ENCODE measurements around the gene ASXL2.
"Not testable (repeated sequence)": the region's sequence is repeated elsewhere in the genome, so short reads cannot be mapped to it uniquely, and the experiment has no call there.

ASXL2 gene

DNA sequence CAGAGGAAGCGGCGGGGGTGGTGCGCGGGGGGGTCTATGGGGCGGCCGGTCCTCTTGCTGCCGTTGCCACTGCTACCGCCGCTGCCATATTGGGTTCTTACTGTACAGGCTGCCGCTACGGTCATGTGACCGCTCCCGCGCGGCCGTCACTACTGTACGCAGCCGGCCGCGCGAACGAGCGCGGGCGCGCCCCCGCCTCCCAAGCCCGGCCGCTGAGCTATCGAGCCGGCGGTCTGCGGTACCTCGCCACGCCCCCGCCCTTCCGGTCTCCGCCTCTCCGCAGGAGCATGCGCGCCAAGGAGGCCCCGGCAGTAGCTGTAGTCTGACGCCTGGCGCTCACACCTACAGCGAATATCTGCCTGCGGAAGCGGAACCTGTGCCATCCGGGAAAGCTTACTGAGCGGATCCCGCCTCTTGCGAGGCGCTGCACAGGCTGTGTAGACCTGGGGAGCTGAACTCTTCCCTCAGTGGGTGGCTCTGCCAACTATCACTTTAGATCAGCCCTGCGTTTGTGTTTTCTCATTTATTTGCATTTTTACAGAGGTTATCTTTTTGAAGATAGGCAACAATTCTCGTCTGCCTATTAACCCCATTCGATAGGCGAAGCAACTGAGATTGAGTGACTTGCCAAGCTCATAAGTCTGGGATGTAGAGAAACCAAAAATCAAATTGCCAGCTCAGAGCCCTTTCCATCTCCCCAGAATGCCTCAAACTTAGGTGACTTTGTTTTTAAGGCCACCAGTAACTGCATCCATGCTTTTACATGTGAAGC lies at the start of gene ASXL2:
ASXL2 (minus strand) TSS at position 127 of the 772 bp plus-strand sequence. CDS start 265 bp downstream, outside the sequence.
- peak; percentile 97 for DNase-seq

DNA sequence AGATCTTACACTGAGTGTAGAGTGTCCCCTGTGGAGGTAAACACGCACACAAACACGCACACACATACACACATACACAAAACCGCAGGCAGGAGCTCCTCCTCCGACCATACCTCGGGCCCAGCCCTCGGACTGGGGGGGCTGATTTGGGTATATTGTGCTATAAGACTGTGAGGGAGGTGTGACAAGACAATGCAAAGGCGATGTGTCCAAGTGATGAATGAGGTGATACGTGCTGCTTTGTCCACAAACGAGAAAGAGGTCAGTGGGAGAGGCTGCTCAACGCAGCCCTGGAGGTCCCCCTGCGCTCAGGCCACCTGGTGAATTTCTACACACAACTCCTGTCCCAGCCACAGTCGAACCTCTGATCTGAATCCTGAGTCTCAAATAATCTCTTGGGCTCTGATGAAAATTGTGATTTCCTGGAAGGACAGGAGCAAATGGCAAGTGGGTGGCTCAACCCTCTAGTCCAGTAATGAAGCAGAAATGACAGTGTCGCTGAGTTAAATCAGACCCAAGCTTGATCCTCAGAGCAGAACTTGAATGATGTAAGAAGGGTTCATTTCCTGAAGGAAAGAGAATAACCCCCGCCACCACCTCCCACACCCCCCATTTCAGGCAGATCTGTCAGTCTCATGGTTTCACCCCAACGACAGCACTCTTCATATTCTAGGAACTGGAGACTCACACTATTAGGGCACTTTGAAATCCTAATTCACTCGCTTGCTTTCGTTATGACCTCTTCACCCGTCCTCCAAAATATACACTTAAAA lies 48.9 kb upstream of the ASXL2 start:
- peak; percentile 29 for DNase-seq

DNA sequence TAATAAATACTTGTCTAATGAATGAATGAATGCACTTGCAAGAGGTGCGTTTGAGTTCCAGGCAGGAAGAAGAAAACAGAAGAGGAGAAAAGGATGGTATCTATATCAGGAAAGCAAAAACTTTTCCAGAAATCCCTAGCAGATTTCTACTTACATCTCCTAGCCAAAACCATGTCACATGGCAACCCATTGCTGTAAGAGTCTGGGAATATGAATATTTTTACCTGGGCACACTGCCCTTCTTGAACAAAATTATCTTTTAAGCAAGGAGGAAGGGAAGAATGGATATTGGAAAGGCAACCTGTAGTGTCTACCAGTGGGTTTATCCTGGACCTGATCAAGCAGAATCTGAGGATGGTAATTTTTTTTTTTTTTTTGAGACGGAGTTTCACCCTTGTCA lies 44.2 kb upstream of the ASXL2 start:
- no peak for DNase-seq

DNA sequence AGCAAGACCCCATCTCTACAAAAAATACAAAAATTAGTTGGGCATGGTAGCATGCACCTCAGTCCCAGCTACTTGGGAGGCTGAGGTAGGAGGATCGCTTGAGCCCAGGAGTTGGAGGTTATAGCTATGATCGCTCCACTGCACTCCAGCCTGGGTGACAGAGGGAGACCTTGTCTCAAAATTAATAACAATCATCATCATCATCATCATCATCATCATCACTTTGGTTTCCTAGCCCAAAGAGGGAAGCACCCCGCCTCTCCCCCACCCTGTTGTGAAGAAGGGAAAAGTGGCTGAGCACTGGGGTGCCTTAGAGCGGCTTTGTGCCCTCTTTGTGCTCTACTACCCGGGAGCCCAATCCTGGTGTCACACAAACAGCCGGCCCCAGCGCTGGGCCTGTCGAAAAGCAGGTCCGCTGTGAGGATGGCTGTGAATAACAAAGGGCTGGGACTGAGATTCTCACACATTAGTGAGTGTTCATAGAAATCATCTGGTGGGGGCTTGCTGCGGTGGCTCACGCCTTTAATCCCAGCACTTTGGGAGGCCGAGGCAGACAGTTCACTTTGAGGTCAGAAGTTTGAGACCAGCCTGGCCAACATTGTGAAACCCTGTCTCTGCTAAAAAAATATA lies 42.6 kb upstream of the ASXL2 start:
- no peak for DNase-seq

DNA sequence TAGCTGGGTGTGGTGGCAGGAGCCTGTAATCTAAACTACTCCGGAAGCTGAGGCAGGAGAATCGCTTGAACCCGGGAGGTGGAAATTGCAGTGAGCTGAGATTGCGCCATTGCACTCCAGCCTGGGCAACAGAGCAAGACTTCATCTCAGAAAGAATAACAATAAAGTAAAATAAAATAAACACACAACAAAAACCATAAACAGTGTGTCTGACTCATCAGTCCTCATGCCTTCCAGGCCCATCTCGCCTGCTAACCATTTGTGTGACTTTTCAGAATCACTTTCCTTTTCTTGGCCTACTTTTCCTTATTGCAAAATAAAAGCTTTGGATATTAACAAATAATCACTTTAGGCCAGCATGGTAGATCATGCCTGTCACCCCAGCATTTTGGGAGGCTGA lies 42.0 kb upstream of the ASXL2 start:
- no peak for DNase-seq

DNA sequence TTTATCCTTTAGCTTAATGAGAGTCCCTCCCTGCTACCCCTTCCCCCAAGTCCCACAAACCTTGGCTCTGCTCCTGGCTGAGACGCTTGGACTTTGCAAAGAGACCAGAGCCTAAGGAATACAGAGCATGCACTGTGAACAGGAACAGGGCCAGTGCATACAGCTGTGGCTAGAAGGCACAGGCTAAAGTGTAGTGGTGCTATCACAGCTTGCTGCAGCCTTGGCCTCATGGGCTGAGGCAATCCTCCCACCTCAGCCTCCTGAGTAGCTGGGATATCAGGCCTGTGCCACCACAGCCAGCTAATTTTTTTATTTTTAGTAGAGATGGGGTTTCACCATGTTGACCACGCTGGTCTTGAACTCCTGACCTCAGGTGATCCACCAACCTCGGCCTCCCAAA lies 39.5 kb upstream of the ASXL2 start:
- DNase-seq: no peak

DNA sequence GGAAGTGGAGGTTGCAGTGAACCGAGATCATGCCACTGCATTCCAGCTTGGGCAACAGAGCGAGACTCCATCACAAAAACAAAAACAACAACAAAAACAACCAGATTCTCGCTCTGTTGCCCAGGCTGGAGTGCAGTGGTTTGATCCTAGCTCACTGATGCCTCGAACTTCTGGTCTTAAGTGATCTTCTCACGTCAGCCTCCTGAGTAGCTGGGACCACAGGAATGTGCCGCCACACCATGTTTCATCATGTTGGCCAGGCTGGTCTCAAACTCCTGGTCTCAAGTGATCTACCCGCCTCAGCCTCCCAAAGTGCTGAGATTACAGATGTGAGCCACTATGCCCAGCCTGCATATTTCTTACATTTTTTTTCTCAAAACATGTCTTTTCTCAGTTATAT lies 39.1 kb upstream of the ASXL2 start:
- not testable (repeated sequence) for DNase-seq

DNA sequence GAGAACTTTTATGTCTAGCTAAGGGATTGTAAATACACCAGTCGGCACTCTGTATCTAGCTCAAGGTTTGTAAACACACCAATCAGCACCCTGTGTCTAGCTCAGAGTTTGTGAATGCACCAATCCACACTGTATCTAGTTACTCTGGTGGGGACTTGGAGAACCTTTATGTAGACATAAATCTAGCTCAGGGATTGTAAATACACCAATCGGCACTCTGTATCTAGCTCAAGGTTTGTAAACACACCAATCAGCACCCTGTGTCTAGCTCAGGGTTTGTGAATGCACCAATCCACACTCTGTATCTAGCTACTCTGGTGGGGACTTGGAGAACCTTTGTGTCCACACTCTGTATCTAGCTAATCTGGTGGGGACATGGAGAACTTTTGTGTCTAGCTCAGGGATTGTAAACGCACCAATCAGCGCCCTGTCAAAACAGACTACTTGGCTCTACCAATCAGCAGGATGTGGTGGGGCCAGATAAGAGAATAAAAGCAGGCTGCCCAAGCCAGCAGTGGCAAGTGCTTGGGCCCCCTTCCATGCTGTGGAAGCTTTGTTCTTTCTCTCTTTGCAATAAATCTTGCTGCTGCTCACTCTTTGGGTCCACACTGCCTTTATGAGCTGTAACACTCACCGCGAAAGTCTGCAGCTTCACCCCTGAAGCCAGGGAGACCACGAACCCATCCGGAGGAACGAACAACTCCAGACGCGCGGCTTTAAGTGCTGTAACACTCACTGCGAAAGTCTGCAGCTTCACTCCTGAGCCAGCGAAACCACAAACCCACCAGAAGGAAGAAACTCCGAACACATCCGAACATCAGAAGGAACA lies 37.9 kb upstream of the ASXL2 start:
- peak; percentile 61 for DNase-seq

DNA sequence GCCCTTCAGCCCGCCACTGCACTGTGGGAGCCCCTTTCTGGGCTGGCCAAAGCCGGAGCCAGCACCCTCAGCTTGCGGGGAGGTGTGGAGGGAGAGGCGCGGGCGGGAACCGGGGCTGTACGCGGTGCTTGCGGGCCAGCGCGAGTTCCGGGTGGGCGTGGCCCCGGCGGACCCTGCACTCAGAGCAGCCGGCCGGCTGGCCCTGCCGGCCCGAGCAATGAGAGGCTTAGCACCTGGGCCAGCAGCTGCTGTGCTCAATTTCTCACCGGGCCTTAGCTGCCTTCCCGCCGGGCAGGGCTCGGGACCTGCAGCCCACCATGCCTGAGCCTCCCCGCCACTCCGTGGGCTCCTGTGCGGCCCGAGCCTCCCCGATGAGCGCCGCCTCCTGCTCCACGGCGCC lies 37.1 kb upstream of the ASXL2 start:
- not testable (repeated sequence) for DNase-seq

DNA sequence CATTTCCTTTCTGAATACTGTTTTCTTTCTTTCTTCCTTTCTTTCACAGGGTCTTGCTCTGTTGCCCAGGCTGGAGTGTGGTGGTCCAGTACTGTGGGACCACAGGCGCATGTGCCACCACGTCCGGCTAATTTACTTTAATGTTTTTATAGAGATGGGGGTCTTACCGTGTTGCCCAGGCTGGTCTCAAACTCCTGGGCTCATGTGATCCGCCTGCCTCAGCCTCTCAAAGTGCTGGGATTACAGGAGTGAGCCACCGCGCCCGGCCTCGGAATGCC lies 35.3 kb upstream of the ASXL2 start:
- DNase-seq: not testable (repeated sequence)

DNA sequence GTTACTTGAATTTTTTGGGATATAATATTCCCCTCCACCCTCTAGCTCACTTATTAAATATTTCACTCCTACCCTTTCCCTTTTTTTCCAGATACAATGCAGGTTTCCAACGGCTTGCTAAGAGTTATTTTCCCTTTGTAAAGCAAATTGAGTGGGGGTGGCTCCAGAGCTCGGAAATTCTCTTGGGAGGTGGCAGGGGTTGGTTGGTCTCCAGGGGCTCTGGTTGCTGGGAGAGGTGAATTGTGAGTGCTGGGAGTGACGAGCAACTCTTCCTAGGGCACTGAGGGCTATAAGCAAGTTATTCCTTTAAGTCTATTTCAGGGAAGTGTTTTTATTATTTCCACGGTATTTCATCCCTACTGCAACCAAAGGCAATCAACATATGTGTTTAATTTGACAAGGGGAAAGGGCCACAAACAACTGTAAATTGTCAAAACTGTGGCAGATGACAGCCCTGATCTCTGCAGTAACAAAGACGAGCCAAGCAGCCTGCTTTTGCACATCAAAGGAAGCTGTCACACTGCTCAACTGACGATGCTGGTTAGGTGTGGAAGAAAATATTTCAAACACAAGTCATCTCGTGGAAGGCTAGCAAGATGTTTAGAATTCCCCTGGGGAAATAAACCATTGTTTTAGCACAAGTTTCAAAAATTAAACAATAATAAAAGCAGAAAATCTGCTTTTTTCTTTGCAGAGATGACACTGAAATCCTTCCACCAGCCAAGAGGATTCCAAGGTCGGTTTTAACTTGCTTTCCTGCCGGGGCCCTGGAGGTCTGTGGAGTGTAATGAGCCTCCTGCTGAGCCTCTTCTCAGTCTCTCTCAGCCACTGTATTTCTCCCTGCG lies 34.8 kb upstream of the ASXL2 start:
- no peak for DNase-seq

DNA sequence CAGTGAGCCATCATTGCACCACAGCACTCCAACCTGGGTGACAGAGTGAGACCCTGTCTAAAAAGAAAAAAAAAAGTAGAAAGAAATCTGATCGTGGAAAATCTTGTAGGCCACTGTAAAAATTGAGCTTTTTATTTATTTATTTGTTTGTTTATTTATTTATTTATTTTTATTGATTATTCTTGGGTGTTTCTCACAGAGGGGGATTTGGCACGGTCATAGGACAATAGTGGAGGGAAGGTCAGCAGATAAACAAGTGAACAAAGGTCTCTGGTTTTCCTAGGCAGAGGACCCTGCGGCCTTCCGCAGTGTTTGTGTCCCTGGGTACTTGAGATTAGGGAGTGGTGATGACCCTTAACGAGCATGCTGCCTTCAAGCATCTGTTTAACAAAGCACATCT lies 31.3 kb upstream of the ASXL2 start:
- not testable (repeated sequence) for DNase-seq

DNA sequence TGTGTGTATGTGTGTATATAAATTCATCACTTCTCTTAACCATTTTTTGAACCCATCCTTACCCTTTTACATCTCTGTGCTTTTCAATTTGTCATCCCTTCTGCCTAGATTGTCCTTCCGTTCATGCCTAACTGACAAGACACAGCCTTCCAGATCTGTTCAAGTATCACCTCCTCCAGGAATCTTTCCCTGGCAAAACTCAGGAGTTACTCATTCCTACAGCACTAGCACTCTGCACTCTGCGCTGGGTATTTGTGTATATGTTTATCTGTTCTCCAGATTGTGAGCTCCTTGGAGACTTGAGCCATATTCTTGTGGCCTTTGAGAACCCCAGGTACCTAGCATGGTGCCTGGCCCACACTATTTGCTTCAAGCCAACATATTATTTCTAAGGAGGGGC lies 26.8 kb upstream of the ASXL2 start:
- no peak for DNase-seq

DNA sequence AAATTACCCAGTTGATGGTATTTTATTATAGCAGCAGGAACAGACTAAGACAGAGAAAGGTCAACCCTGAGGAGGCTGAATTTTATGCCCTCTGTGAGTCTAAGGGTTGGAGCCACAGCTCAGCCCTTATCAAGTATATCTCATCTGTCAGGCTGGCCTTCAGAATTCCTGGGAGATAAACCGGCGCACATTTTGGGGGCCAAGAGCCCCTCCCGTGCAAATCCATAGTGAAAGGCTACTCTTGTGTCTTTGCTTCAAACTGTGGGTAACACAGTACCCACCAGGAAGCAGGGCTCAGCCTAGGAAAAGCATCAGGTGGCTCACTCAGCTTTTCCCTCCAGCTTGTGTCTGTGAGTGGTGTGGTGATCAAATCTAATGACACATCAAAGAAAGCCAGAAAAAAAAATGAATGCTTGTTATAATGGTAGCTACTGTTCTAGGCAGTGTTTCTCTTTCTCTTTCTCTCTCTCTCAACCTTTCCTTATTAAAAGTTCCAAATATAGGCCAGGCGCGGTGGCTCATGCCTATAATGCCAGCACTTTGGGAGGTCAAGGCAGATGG lies 25.0 kb upstream of the ASXL2 start:
- no peak for DNase-seq

DNA sequence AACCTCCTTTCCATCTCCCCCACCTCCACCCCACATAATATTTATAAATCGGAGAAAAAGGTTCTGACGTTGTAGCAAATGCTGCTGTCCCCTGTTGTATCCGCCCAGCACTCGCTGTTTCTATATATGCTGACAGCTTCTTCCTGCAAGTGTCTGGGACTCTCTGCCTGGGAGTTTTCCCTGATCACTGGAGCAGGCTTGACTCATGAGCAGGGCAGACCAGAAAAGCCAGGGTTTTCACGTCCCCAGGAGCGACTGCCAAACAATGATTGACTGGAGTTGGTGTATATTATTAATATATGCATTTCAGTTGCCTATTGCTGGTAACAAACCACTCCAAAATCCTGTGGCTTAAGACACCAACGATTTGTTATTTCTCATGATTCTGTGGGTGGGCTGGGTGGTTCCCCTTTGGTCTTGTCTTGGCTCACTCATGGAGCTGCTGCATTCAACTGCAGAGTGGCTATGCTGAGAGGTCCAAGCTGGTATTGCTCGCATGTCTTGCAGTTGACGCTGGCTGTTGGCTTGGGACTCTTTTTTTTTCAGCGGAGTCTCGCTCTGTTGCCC lies 21.2 kb upstream of the ASXL2 start:
- no peak for DNase-seq

DNA sequence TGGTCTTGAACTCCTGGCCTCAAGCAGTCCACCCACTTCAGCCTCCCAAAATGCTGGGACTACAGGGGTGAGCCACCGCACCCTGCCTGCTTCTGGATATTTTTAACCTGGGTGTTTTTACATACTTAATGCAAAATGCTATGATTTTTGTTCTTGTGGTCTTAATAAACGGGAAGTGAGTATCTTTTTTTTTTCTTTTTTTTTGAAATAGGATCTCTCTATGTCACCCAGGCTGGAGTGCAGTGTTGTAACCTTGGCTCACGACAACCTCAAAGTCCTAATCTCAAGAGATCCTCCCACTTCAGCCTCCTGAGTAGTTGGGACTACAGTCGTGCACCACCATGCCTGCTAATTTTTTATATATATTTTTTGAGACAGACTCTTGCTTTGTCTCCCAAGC lies 19.2 kb upstream of the ASXL2 start:
- no peak for DNase-seq

DNA sequence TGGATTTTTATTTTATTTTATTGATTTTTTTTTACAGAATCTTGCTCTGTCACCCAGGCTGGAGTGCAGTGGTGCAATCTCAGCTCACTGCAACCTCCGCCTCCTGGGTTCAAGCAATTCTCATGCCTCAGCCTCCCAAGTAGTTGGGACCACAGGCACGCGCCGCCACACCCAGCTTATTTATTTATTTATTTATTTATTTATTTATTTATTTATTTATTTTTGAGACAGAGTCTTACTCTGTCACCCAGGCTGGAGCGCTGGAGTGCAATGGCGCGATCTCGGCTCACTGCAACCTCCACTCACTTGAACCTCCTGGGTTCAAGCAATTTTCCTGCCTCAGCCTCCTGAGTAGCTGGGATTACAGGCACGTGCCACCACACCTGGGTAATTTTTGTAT lies 18.0 kb upstream of the ASXL2 start:
- DNase-seq: not testable (repeated sequence)

DNA sequence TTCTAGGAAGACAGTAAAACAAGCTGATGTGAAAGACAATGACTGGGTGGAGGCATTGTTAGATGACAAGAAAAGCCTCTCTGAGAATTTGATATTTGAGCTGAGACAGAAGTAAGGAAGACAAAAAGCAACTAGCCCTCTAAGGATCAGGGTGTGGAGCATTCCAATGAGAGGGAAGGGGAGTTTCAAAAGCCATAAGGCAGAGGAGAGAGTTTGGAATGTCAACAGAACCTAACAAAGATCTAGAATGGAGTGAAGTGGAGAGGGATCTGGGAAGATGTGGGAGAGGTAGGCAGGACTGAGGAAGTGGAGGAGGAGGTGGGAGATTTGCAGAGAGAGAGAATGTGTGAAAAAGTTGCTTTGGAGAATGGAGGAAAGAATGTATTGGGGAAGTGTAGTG lies 17.3 kb upstream of the ASXL2 start:
- DNase-seq: no peak

DNA sequence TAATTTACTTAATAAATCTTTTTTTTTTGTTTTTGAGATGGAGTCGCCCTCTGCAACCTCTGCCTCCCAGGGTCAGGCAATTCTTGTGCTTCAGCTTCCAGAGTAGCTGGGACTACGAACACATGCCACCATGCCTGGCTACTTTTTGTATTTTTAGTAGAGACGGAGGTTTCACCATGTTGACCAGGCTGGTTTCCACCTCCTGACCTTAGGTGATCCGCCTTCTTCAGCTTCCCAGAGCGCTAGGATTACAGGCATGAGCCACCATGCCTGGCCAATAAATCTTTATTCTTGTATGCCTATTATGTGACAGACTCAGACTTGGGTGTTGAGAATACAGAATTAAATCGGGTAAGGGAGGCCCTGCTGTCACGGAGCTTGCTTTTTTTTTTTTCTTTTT lies 16.7 kb upstream of the ASXL2 start:
- DNase-seq: no peak

DNA sequence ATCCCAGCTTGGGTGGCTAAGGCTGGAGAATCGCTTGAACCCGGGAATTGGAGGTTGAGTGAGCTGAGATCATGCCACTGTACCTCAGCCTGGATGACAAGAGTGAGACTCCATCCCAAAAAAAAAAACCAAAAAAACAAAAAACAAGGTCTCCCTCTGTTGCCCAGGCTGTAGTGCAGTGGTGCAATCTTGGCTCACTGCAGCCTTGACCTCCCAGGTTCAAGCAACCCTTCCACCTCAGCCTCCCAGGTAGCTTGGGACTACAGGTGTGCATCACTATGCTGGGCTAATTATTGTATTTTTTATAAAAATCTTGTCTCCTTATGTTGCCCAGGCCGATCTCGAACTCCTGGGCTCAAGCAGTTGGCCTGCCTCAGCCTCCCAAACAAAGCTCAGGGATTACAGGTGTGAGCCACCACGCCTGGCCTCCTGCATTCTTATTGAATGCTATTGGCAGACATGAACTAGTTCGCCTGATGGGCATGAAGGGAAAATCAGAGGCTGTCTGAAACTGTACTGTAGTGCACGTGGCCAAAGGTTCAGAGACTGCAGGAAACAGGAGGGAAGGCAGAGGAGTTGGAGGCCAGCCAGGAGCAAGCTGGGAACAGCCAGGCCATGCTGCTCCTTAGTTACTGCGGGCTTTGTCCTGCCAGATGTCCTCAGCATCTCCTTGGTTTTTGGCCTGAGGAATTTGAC lies 16.0 kb upstream of the ASXL2 start:
- no peak for DNase-seq

DNA sequence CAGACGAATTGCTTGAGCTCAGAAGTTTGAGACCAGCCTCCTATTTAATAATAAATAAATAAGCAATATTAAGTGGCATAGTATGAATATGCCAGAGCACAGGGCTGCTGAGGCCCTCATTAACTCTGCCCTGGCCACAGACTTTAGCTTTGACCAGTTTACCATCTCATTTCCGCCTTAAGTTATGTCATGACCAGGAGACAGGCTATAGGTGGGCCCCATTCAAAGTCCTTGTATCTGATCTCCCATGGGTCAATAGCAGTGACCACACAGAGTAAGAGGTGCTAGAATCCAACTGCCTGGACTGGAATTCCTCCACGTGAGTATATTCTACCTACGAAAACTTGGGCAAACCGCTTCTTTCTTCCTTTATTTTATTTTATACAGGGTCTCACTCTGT lies 13.4 kb upstream of the ASXL2 start:
- DNase-seq: no peak
